Upper lobe of left lung (tissue), 6 donors: ENCODE results near the gene SRC. TPM values are rescaled to one million over a fixed set of nuclear protein-coding genes. Genes with fewer than 3 reads are reported as not detected.

ENCODE experiments used
- ATAC-seq, 2 donors: fragments of 200-7000 bp; cut with Tn5 transposase; one replicate each; pipeline ENCODE4 v1.9.1; 2022; ENCODE audit warnings: mild to moderate bottlenecking in 2 of 2, moderate library complexity in 2 of 2; ENCODE audit not compliant: low FRiP score in 2 of 2
- DNase-seq, 2 donors: peaks; one replicate each; pipeline ENCODE4 v3.0.0-alpha.2; 2019 to 2020
- H3K27ac ChIP-seq, 4 donors: fragments of 200-600 bp; sonication (generic); one replicate each; pipeline ENCODE4 v1.5.1; 2016 to 2019
- H3K27me3 ChIP-seq, 4 donors: fragments of 200-600 bp; sonication (generic); one replicate each; pipeline ENCODE4 v1.5.1; 2017 to 2019
- H3K36me3 ChIP-seq, 4 donors: fragments of 200-600 bp; sonication (generic); one replicate each; pipeline ENCODE4 v1.5.1; 2016 to 2019
- H3K4me1 ChIP-seq, 4 donors: fragments of 200-600 bp; sonication (generic); one replicate each; pipeline ENCODE4 v1.5.1; 2018 to 2019
- H3K4me3 ChIP-seq, 4 donors: fragments of 200-600 bp; sonication (generic); one replicate each; pipeline ENCODE4 v1.5.1; 2017 to 2019; ENCODE audit warnings: mild to moderate bottlenecking in 2 of 4, moderate library complexity in 1 of 4
- H3K9me3 ChIP-seq, 4 donors: fragments of 200-600 bp; sonication (generic); one replicate each; pipeline ENCODE4 v1.5.1; 2018 to 2019
- EP300 ChIP-seq, 4 donors: sonication (generic); formaldehyde crosslinking; IDR thresholded peaks; one replicate each; pipeline ENCODE4 v1.5.1; 2017; ENCODE audit warnings: antibody characterized with exemption in 4 of 4, control low read depth in 2 of 4
- POLR2A ChIP-seq, 4 donors: fragments of 450-650 bp; IDR thresholded peaks; one replicate each; pipeline ENCODE4 v1.5.1; 2016 to 2017; ENCODE audit warnings: antibody characterized with exemption in 4 of 4, mild to moderate bottlenecking in 2 of 4
- POLR2AphosphoS5 ChIP-seq, 2 donors: sonication (generic); formaldehyde crosslinking; IDR thresholded peaks; one replicate each; pipeline ENCODE4 v1.5.1; 2017; ENCODE audit warnings: antibody characterized with exemption in 2 of 2
- WGBS, 2 donors: methylation state at CpG; one replicate each; pipeline ENCODE4 v1.1.5; 2017 to 2018; 5-methylcytosine and 5-hydroxymethylcytosine counted together
- total RNA-seq, 6 donors: library from RNA; depleted of rRNA in 4 of 6; stranded (reverse); fragments of >200 nt in 4 of 6; gene quantifications; one replicate each; pipeline versions ENCODE4 v1.1.0 to v1.2.1, GENCODE V29; 2016 to 2021
- TF ChIP-seq, protein P1 (sequence below), 6 experiments: fragments of 450-650 bp in 4 of 6; fragments of 200-600 bp in 2 of 6; sonication (generic) in 2 of 6; IDR thresholded peaks; one replicate each; pipeline ENCODE4 v1.5.1; 2016 to 2019; ENCODE audit warnings: antibody characterized with exemption in 6 of 6
- donor health status: DM: no; HTN: no; CAD: no; lungs with moderate emphysema.
- donor health status: DM: no; HTN: yes; CAD: no; lungs with severe emphysema.

SRC gene
- total RNA-seq, 6 donors from 2014 or later: 31.1 to 115 (median 66.8) TPM

DNA sequence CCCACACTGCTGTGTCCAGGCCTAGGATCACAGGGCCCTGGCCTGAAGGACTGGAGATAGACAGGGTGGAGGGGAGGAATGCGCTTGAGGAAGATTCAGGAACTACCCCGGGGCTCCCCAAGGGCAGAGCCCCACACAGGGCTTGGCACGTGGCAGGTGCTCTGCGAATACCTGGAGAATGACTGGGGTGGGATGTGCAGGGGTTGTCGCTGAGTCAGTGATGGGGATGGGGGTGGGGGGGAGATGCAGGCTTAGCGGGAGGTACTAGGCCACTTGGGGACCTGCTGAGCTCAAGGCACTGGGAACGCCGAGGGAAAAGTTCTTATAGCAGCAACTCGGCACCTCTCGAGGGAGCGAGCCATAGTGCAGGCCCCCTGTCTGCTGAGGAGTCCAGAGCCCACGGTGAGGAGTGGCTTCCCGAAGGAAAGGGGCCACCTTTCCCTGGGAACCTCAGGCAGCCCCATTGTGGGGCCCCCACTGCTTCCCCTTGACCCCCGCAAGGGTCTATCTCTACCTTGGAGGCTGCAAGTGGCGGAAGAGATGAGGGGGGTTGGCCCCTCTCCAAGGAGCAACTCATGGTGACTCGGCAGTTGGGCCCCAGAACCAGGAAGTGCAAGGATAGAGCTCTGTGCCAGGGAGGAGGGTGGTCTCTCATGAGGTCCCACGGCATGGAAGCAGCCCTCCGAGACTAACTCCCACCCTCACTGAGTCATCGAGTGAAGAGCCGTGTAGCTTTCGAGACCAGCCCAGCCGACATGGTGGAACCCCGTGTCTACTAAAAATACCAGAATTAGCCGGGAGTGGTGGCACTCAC lies 33.1 kb downstream of the SRC start:
- WGBS, 2 donors: 55 to 74% methylated on average over 16 to 24 of the region's 24 CpGs
- DNase-seq: peak in 1 of 2 donors; percentile 61
- ATAC-seq: peak in 1 of 2 donors; percentile 15

DNA sequence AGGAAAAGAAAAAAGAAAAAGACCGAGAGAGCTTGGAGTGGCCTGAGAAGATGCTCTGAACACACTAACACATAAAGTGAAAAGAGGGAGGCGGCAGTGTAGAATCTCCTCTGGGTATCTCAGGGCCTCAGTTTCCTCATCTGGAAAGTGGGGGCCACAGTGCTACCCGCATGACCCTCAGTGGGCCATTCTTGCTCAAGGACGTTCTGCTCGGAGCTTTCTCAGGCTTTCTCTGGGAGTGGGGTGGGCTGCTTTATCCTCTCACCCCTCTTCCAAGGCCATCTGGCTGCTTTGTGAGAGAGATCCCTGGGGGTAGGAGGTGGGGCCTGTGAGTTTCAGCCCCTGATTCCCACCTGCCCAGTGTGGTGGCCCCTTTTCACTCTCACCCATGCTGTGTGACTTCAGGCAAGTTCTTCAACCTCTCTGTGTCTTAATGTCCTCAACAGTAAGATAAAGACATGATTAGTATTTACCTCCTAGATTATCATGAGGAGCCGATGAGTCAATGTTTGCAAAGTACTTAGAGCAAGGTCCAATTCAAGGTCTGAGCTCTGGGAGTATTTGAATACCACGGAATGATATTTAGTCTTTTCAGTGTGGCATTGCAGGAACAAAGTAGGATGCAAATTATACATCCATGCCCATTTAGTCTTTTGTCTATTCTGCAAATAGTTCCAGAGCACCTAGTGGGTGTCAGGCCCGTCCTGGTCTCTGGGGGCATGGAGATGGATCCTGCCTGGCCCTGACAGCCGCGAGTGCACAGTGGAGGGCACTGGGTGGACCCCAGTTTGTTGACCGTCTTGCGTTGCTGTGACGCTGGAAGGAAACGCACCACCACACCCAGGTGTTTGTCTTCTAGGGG lies 34.3 kb downstream of the SRC start:
- no peak for ATAC-seq
- H3K27ac ChIP-seq: no peak overlapping the region

More for the DNA sequence above, 33.1 kb downstream of the SRC start:
- no peaks in the 10 kb centered on the region for H3K27me3 ChIP-seq
- H3K4me1 ChIP-seq: peaks cover 0 to 32% (median under 1%) of the 10 kb centered on the region in 4 donors
- H3K4me3 ChIP-seq: no peak overlapping the region
- peak in 1 of 2 donors; percentile 22 for TF ChIP-seq POLR2AphosphoS5 (IDR thresholded peaks at IDR 0.05)
- TF ChIP-seq, protein P1, sequence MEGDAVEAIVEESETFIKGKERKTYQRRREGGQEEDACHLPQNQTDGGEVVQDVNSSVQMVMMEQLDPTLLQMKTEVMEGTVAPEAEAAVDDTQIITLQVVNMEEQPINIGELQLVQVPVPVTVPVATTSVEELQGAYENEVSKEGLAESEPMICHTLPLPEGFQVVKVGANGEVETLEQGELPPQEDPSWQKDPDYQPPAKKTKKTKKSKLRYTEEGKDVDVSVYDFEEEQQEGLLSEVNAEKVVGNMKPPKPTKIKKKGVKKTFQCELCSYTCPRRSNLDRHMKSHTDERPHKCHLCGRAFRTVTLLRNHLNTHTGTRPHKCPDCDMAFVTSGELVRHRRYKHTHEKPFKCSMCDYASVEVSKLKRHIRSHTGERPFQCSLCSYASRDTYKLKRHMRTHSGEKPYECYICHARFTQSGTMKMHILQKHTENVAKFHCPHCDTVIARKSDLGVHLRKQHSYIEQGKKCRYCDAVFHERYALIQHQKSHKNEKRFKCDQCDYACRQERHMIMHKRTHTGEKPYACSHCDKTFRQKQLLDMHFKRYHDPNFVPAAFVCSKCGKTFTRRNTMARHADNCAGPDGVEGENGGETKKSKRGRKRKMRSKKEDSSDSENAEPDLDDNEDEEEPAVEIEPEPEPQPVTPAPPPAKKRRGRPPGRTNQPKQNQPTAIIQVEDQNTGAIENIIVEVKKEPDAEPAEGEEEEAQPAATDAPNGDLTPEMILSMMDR (IDR thresholded peaks at IDR 0.05): no peak
- peaks cover 0 to 4% (median 0%) of the 10 kb centered on the region in 4 donors for H3K36me3 ChIP-seq
- no peaks in the 10 kb centered on the region for H3K9me3 ChIP-seq
- peak overlapping the region in 2 of 4 donors; percentile 40 to 69 for H3K27ac ChIP-seq

DNA sequence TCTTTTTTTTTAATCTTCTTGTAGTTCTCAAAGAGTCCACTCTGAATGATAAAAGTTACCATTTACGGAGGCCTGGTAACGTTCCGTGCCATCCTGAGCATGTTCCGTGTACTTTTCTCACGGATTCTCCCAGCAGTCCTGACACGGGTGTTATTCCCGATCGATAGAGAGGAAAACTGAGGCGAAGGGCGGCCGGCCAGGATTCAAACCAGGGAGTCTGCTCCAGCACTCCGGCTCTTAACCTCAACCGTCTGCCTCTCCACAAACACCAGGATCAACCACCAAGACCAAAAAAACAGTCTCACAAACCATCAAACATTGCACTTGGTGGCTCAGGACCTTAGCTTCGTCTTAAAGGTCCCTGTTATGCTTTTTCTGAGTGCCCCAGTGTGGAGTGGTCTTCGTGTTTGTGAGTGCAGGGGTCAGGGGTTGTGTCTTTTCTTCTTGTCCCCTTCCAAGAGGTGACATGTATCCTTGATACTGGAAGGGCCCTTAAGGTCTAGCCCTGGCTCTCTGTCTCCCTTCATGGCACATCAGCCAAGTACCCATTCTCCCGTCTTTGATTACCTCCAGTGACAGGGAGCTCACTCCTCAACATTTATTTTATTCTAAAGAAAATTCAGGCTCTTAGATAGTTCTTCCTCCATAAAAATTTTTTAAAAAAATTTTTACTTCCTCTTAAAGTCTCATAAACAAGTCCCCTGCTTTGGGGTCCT lies 35.1 kb downstream of the SRC start:
- WGBS, 2 donors: 88 to 92% methylated on average over 16 of the region's 16 CpGs
- Histone ChIP-seq H3K4me3 (no peak overlapping the region), H3K27me3 (no peaks in the 10 kb centered on the region), H3K27ac (no peak overlapping the region), H3K4me1 (peaks cover 0 to 45% (median 4%) of the 10 kb centered on the region in 4 donors), H3K9me3 (no peaks in the 10 kb centered on the region), H3K36me3 (peaks cover 0 to 11% (median 7%) of the 10 kb centered on the region in 4 donors)
- no peak for DNase-seq
- no peak for ATAC-seq
- no peak for TF ChIP-seq EP300 (IDR thresholded peaks at IDR 0.05)
- TF ChIP-seq POLR2AphosphoS5 (IDR thresholded peaks at IDR 0.05): no peak
- no peak for TF ChIP-seq POLR2A (IDR thresholded peaks at IDR 0.05)
- TF ChIP-seq, protein P1 (IDR thresholded peaks at IDR 0.05): no peak

More for the DNA sequence above, 34.3 kb downstream of the SRC start:
- TF ChIP-seq POLR2AphosphoS5 (IDR thresholded peaks at IDR 0.05) (no peak), POLR2A (IDR thresholded peaks at IDR 0.05) (no peak), EP300 (IDR thresholded peaks at IDR 0.05) (no peak)
- TF ChIP-seq, protein P1 (IDR thresholded peaks at IDR 0.05): no peak
- 84 to 85% methylated on average over 14 of the region's 14 CpGs for WGBS, 2 donors
- Histone ChIP-seq H3K9me3 (no peaks in the 10 kb centered on the region), H3K27me3 (no peaks in the 10 kb centered on the region), H3K36me3 (peaks cover 0 to 3% (median 1%) of the 10 kb centered on the region in 4 donors), H3K4me3 (no peak overlapping the region), H3K4me1 (peaks cover 0 to 44% (median 4%) of the 10 kb centered on the region in 4 donors)
- no peak for DNase-seq

DNA sequence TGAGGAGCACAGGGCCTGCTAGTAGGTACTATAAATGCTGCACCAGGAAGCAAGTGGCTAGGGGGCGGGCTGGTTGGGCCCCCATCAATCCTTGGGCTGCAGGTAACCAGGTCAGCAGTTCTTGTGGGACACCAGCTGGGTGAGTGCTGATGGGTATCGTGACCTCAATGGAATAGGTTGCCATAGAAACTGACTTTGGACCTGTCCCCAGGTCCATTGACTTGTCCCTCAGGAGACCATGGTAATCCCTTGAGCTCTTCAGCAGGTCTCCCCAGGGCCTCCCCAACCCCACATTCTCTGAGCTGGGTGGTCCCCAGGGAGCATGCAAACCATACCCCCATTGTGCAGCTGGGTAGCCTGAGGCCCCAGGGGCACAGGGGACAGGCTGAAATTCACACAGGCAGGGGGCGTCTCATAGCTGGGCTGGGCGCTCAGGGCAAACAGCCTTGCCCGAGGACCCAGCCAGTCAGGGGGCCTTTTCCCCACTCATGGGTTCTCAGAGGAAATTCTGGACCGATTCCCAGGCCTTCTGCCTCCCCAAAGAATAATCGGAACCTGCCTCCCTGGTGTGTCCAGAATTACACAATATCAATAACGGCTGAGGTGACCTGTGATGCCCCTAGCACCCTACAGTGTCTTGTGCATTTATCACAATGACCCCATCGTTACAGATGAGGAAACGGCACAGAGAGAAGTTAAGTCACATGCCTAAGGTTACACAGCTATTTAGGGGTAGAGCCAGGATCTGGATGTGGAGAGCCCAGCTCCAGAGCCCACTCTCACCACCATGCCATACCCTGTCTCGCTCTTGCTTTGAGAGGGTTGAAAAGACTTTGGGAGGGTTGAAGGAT lies 35.9 kb downstream of the SRC start:
- DNase-seq (peak in 1 of 2 donors; percentile 20), ATAC-seq (no peak)
- TF ChIP-seq POLR2AphosphoS5 (IDR thresholded peaks at IDR 0.05): no peak
- TF ChIP-seq, protein P1 (IDR thresholded peaks at IDR 0.05): no peak
- no peak for TF ChIP-seq POLR2A (IDR thresholded peaks at IDR 0.05)
- TF ChIP-seq EP300 (IDR thresholded peaks at IDR 0.05): no peak
- peaks cover 0 to 17% (median 12%) of the 10 kb centered on the region in 4 donors for H3K36me3 ChIP-seq
- no peaks in the 10 kb centered on the region for H3K27me3 ChIP-seq
- 52 to 73% methylated on average over 3 to 11 of the region's 11 CpGs for WGBS, 2 donors
- no peak overlapping the region for H3K4me3 ChIP-seq
- no peaks in the 10 kb centered on the region for H3K9me3 ChIP-seq
- H3K27ac ChIP-seq: peak overlapping the region in 1 of 4 donors; percentile 5
- peaks cover 0 to 44% (median 4%) of the 10 kb centered on the region in 4 donors for H3K4me1 ChIP-seq
